GM13976 (cell line): ENCODE results near the gene CFAP100.

Source experiments
- DNase-seq: peaks from one replicate; pipeline ENCODE4 v3.0.0; 2012; ENCODE audit warnings: low spot score
- CTCF ChIP-seq: IDR thresholded peaks from 2 replicates; pipeline ENCODE4 v1.5.1; 2012; ENCODE audit warnings: borderline replicate concordance, mild to moderate bottlenecking; ENCODE audit not compliant: insufficient read depth; ENCODE audit errors: extremely low read depth, missing control alignments, control extremely low read depth
- in situ Hi-C: fragments of 300-500 bp; cut with MboI; formaldehyde crosslinking; loops from one replicate; pipeline ENCODE4 v1.12.0; 2022; ENCODE audit warnings: low sequenced_read_pairs, mixed read lengths, inconsistent platforms; ENCODE audit not compliant: unreplicated experiment

CFAP100 gene

GRCh38 chr3:126361211-126361610 is 33.5 kb upstream of the CFAP100 start:
- DNase-seq, result no peak
- no peak for TF ChIP-seq CTCF
- in situ Hi-C loops, result no loop called here

- DNase-seq, result no peak
- TF ChIP-seq CTCF, result no peak
- in situ Hi-C loops, result no loop called here
Observed at GRCh38 chr3:126364130-126364695, 30.5 kb upstream of the CFAP100 start.

- DNase-seq, result no peak
- TF ChIP-seq CTCF, result no peak
- in situ Hi-C loops, result no loop called here
Observed at GRCh38 chr3:126364731-126365301, 29.9 kb upstream of the CFAP100 start.

- DNase-seq, result no peak
- in situ Hi-C loops, result no loop called here
- no peak for TF ChIP-seq CTCF
Observed at GRCh38 chr3:126365351-126366277, 29.1 kb upstream of the CFAP100 start.

- TF ChIP-seq CTCF, result no peak
- in situ Hi-C loops, result no loop called here
- no peak for DNase-seq
Observed at GRCh38 chr3:126367316-126367805, 27.3 kb upstream of the CFAP100 start.

- no peak for DNase-seq
- TF ChIP-seq CTCF, result no peak
- in situ Hi-C loops, result no loop called here
Observed at GRCh38 chr3:126369490-126369889, 25.2 kb upstream of the CFAP100 start.
